Measurements from ENCODE around the gene PMEL. TPM values are rescaled to one million over a fixed set of nuclear protein-coding genes. Genes with fewer than 3 reads are reported as not detected.

The PMEL gene
- total and polyA plus RNA-seq, 2 of the 8 experiments (the other 6 are each of a cell fraction or from before 2014, with no cell fraction given): 120 to 382 TPM

DNA sequence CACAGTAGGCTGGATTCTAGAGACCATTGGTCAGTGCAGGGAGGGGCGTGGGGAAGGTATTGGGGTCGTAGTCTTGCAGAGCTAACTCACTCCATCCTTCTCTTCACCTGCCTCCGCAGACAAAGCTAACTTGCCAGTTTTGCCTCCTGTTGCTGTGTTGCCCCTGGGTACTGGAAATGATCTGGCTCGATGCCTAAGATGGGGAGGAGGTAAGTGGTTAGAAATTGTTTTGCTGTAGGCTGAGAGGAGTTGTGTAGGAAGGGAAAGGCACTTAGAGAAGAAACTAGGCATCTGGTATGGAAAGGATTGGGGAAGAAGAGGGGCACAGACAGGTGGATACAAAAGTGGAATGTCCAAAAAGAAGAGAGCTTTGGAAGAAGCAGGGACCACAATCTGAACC lies 23.8 kb downstream of the PMEL start:
- H3K9me3 ChIP-seq (ENCODE audit: insufficient read depth in 2 of 2, low read depth in 1 of 2, low read length in 1 of 2): no peaks in the 10 kb centered on the region
- 86% methylated on average over 4 of the region's 4 CpGs; no CpG with 5 or more reads in 1 of the 2 experiments for WGBS, 2 experiments (ENCODE audit: extremely low coverage in 1 of 2, insufficient coverage in 1 of 2, insufficient read length in 1 of 2, insufficient replicate concordance in 2 of 2, low coverage in 1 of 2, low lambda C conversion rate in 2 of 2, missing lambda C conversion rate in 1 of 2)
- H2BK20ac ChIP-seq (ENCODE audit: low read length): no peak overlapping the region
- no peak overlapping the region for H2BK120ac ChIP-seq (replicated peaks; ENCODE audit: low read depth, low read length)
- no peak overlapping the region for H3K23ac ChIP-seq (ENCODE audit: insufficient read length)
- H3K4me2 ChIP-seq (ENCODE audit: insufficient read depth in 1 of 2, low read depth in 2 of 2, low read length in 2 of 2): no peak overlapping the region
- H3K79me2 ChIP-seq (ENCODE audit: control insufficient read depth in 1 of 2, insufficient read depth in 2 of 2, low read length in 2 of 2): no peaks in the 10 kb centered on the region
- no peak overlapping the region for H3K27ac ChIP-seq (ENCODE audit: low read depth, low read length)
- H3K27me3 ChIP-seq (replicated peaks in 1 of 4; ENCODE audit: control insufficient read depth in 3 of 4, extremely low read depth in 1 of 4, insufficient read depth in 3 of 4, low read length in 3 of 4): peaks cover 0 to 2% (median 0%) of the 10 kb centered on the region in 4 experiments; a peak in 1 of 7 replicates
- no peak overlapping the region for H2AK5ac ChIP-seq (ENCODE audit: low read depth, low read length)
- no peak overlapping the region for H2AFZ ChIP-seq (ENCODE audit: low read length)
- no peak overlapping the region for H3K4ac ChIP-seq (replicated peaks; ENCODE audit: insufficient read length, low read depth, low read length)
- no peak overlapping the region for H3K56ac ChIP-seq (replicated peaks; ENCODE audit: insufficient read length, low read depth, low read length)
- no peak overlapping the region for H4K5ac ChIP-seq (ENCODE audit: insufficient read length, low read depth, low read length)
- H3K14ac ChIP-seq (ENCODE audit: insufficient read length): no peak overlapping the region
- H2BK15ac ChIP-seq (ENCODE audit: low read length): no peak overlapping the region
- no peaks in the 10 kb centered on the region for H4K20me1 ChIP-seq (replicated peaks in 1 of 2; ENCODE audit: control insufficient read depth in 1 of 2, insufficient read depth in 2 of 2, low read length in 2 of 2)
- no peaks in the 10 kb centered on the region for H3K36me3 ChIP-seq (ENCODE audit: control insufficient read depth in 2 of 4, insufficient read depth in 4 of 4, low read length in 3 of 4)
- POLR2A ChIA-PET (ENCODE audit: partially characterized antibody): interaction anchor here (0.9 to 1.7 kb wide), 4 partner anchors 14 to 23 kb away, joined by 3 to 5 read pairs (median 3); partner anchors contain the start of gene PYM1
- no peak overlapping the region for H4K91ac ChIP-seq (replicated peaks; ENCODE audit: insufficient read length, low read length)
- H3K18ac ChIP-seq (ENCODE audit: extremely low read depth, low read length): no peak overlapping the region
- no peak for FAIRE-seq
- H3K4me1 ChIP-seq (replicated peaks in 1 of 4; ENCODE audit: control insufficient read depth in 3 of 4, insufficient read depth in 4 of 4, low read length in 3 of 4): peaks cover 0 to 9% (median 2%) of the 10 kb centered on the region in 4 experiments; a peak in 4 of 7 replicates
- H2BK5ac ChIP-seq (ENCODE audit: low read depth, low read length): no peak overlapping the region
- no peak overlapping the region for H3K4me3 ChIP-seq (ENCODE audit: extremely low read depth in 1 of 4, insufficient read depth in 2 of 4, low read depth in 3 of 4, low read length in 4 of 4)
- no peak overlapping the region for H3K9ac ChIP-seq (replicated peaks in 1 of 4; ENCODE audit: extremely low read depth in 1 of 4, low read depth in 3 of 4, low read length in 3 of 4)
- H3K23me2 ChIP-seq (ENCODE audit: low read depth, low read length): no peaks in the 10 kb centered on the region; the same call in 1 of the 2 replicates
- H2BK12ac ChIP-seq (ENCODE audit: low read depth, low read length): no peak overlapping the region
- DNase-seq (ENCODE audit: low read depth in 1 of 2, low spot score in 2 of 2): no peak
- H4K8ac ChIP-seq (ENCODE audit: extremely low read depth, insufficient read depth, low read length): no peak overlapping the region
- no peaks in the 10 kb centered on the region for H3K79me1 ChIP-seq (ENCODE audit: low read depth, low read length)
- CTCF ChIA-PET (ENCODE audit: partially characterized antibody): interaction anchor here (0.5 to 7.9 kb wide), 4 partner anchors 10 to 86 kb away, joined by 3 to 71 read pairs (median 5); partner anchors contain the start of genes DGKA and PYM1
- TF ChIP-seq RAD21 (IDR thresholded peaks at IDR 0.05 in 1 of 2, conservative IDR thresholded peaks at IDR 0.05 in 1 of 2; ENCODE audit: low read depth in 2 of 2, low read length in 2 of 2) (no peak), KDM1A (IDR thresholded peaks at IDR 0.05; ENCODE audit: borderline replicate concordance, low read length) (no peak), POU5F1 (IDR thresholded peaks at IDR 0.05; ENCODE audit: low read depth, low read length) (no peak), RBBP5 (IDR thresholded peaks at IDR 0.05; ENCODE audit: borderline replicate concordance, low read depth, low read length) (no peak)

All from H1 (cell line).